ENCODE results near the gene PSMB3.

GRCh38 chr17:38746849-38747462 is 5.6 kb upstream of the PSMB3 start:
- TF ChIP-seq, protein P1, sequence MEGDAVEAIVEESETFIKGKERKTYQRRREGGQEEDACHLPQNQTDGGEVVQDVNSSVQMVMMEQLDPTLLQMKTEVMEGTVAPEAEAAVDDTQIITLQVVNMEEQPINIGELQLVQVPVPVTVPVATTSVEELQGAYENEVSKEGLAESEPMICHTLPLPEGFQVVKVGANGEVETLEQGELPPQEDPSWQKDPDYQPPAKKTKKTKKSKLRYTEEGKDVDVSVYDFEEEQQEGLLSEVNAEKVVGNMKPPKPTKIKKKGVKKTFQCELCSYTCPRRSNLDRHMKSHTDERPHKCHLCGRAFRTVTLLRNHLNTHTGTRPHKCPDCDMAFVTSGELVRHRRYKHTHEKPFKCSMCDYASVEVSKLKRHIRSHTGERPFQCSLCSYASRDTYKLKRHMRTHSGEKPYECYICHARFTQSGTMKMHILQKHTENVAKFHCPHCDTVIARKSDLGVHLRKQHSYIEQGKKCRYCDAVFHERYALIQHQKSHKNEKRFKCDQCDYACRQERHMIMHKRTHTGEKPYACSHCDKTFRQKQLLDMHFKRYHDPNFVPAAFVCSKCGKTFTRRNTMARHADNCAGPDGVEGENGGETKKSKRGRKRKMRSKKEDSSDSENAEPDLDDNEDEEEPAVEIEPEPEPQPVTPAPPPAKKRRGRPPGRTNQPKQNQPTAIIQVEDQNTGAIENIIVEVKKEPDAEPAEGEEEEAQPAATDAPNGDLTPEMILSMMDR (IDR thresholded peaks at IDR 0.05): no peak
- TF ChIP-seq POLR2AphosphoS5 (IDR thresholded peaks at IDR 0.05; ENCODE audit: low read depth, low read length) (no peak), REST (IDR thresholded peaks at IDR 0.05; ENCODE audit: insufficient read depth in 1 of 2, low read depth in 2 of 2, low read length in 1 of 2) (no peak)
